IMR-90 (cell line): ENCODE results near the gene ROCK1. TPM values are rescaled to one million over a fixed set of nuclear protein-coding genes. Genes with fewer than 3 reads are reported as not detected.
A peak's percentile ranks its signal among the peaks of the same experiment; 100 is the strongest.

ENCODE experiments used
- ATAC-seq: fragments of 200-7000 bp; cut with Tn5 transposase; 2 replicates; pipeline ENCODE4 v1.9.1; 2020; ENCODE audit warnings: low read depth, mild to moderate bottlenecking, moderate library complexity
- BruUV-seq: library from RNA; stranded (reverse); fragments of 400-500 nt; replicated peaks from 2 replicates; lab custom pipeline; 2021; lab: Mats Ljungman, UMichigan
- CTCF ChIA-PET: fragments of 300-600 bp; formaldehyde crosslinking; extraction: SDS; loops from one replicate; lab custom pipeline; 2021; ENCODE audit warnings: antibody characterized with exemption; lab: Yijun Ruan, JAX
- POLR2A ChIA-PET: fragments of 300-600 bp; sonication (Branson Sonifier 250); formaldehyde crosslinking; loops from one replicate; lab custom pipeline; 2022; ENCODE audit warnings: antibody characterized with exemption; ENCODE audit not compliant: unreplicated experiment; lab: Charles Lee
- DNase-seq: peaks from one replicate; pipeline ENCODE4 v3.0.0; 2013
- H2AFZ ChIP-seq: replicated peaks from 2 replicates; pipeline ENCODE3; 2013; ENCODE audit warnings: low read length, mild to moderate bottlenecking; ENCODE audit not compliant: poor library complexity
- H2AK5ac ChIP-seq: 2 replicates; pipeline ENCODE4 v1.6.1; 2013; ENCODE audit warnings: low read depth, low read length, inconsistent platforms
- H2AK9ac ChIP-seq: replicated peaks from 2 replicates; pipeline ENCODE3; 2013; ENCODE audit warnings: mild to moderate bottlenecking, low read depth, low read length, moderate library complexity; ENCODE audit not compliant: poor library complexity
- H2BK120ac ChIP-seq: 2 replicates; pipeline ENCODE4 v1.6.1; 2013; ENCODE audit warnings: low read depth, low read length, inconsistent platforms
- H2BK15ac ChIP-seq: 3 replicates; pipeline ENCODE4 v1.6.1; 2013; ENCODE audit warnings: low read depth, low read length, inconsistent platforms
- H2BK20ac ChIP-seq: 2 replicates; pipeline ENCODE4 v1.6.1; 2013; ENCODE audit warnings: low read depth, mild to moderate bottlenecking, inconsistent platforms, low read length, moderate library complexity
- H2BK5ac ChIP-seq: 2 replicates; pipeline ENCODE4 v1.6.1; 2013; ENCODE audit warnings: mild to moderate bottlenecking, low read depth, low read length, inconsistent platforms; ENCODE audit not compliant: poor library complexity, severe bottlenecking
- H3K14ac ChIP-seq: replicated peaks from 2 replicates; pipeline ENCODE4 v1.6.1; 2013; ENCODE audit warnings: low read depth, low read length, inconsistent platforms
- H3K18ac ChIP-seq: 2 replicates; pipeline ENCODE4 v1.6.1; 2013; ENCODE audit warnings: low read depth, low read length, control low read depth
- H3K23ac ChIP-seq: 2 replicates; pipeline ENCODE4 v1.6.1; 2013; ENCODE audit warnings: low read depth, low read length, inconsistent platforms
- H3K27ac ChIP-seq: 2 replicates; pipeline ENCODE4 v1.5.1; 2013; ENCODE audit warnings: mild to moderate bottlenecking, control low read depth, low read length; ENCODE audit not compliant: insufficient read depth
- H3K27me3 ChIP-seq: 2 replicates; pipeline ENCODE4 v1.6.1; 2013; ENCODE audit warnings: low read length; ENCODE audit not compliant: control insufficient read depth, insufficient read depth
- H3K36me3 ChIP-seq: 2 replicates; pipeline ENCODE4 v1.6.1; 2013; ENCODE audit warnings: low read length, mixed read lengths; ENCODE audit not compliant: control insufficient read depth, insufficient read depth
- H3K4ac ChIP-seq: 2 replicates; pipeline ENCODE4 v1.6.1; 2013; ENCODE audit warnings: low read depth, low read length, inconsistent platforms
- H3K4me1 ChIP-seq: 2 replicates; pipeline ENCODE4 v1.6.1; 2013; ENCODE audit warnings: low read length, mixed read lengths; ENCODE audit not compliant: control insufficient read depth, insufficient read depth
- H3K4me2 ChIP-seq: 2 replicates; pipeline ENCODE4 v1.6.1; 2013; ENCODE audit warnings: low read depth, mild to moderate bottlenecking, control low read depth, low read length, moderate library complexity
- H3K4me3 ChIP-seq: 2 replicates; pipeline ENCODE4 v1.5.1; 2013; ENCODE audit warnings: low read depth, mild to moderate bottlenecking, control low read depth, low read length, moderate library complexity; ENCODE audit not compliant: insufficient read depth
- H3K56ac ChIP-seq: 2 replicates; pipeline ENCODE4 v1.6.1; 2013; ENCODE audit warnings: low read length, inconsistent platforms; ENCODE audit not compliant: insufficient read depth; ENCODE audit errors: extremely low read depth
- H3K79me1 ChIP-seq, 2 experiments: 2 replicates each; pipeline ENCODE4 v1.6.1; 2013; ENCODE audit warnings: low read length in 2 of 2, inconsistent platforms in 1 of 2, low read depth in 1 of 2
- H3K9ac ChIP-seq: 2 replicates; pipeline ENCODE4 v1.6.1; 2013; ENCODE audit warnings: low read depth, low read length, control low read depth
- H3K9me1 ChIP-seq: 2 replicates; pipeline ENCODE4 v1.6.1; 2013; ENCODE audit warnings: low read length, inconsistent platforms; ENCODE audit not compliant: insufficient read depth
- H3K9me3 ChIP-seq: 2 replicates; pipeline ENCODE4 v1.6.1; 2013; ENCODE audit warnings: low read length; ENCODE audit not compliant: control insufficient read depth, insufficient read depth
- H4K20me1 ChIP-seq: 2 replicates; pipeline ENCODE4 v1.6.1; 2013; ENCODE audit warnings: low read length, inconsistent platforms; ENCODE audit not compliant: insufficient read depth
- H4K5ac ChIP-seq: 2 replicates; pipeline ENCODE4 v1.6.1; 2013; ENCODE audit warnings: mild to moderate bottlenecking, low read depth, low read length, control low read depth
- H4K8ac ChIP-seq, 2 experiments: 2 replicates each; pipeline ENCODE4 v1.6.1; 2013; ENCODE audit warnings: low read depth in 2 of 2, low read length in 2 of 2, control low read depth in 1 of 2, inconsistent platforms in 1 of 2
- H4K91ac ChIP-seq: 2 replicates; pipeline ENCODE4 v1.6.1; 2013; ENCODE audit warnings: low read depth, low read length, inconsistent platforms; ENCODE audit not compliant: insufficient read depth
- CEBPB ChIP-seq: IDR thresholded peaks from 2 replicates; pipeline ENCODE4 v1.6.1; 2012; ENCODE audit warnings: low read depth, low read length, improper control_type of control experiment
- dilution Hi-C: fragments of 300-500 bp; cut with HindIII; formaldehyde crosslinking; loops from one replicate; pipeline ENCODE4 v1.14.3; 2018; ENCODE audit warnings: low sequenced_read_pairs; ENCODE audit not compliant: unreplicated experiment
- in situ Hi-C: fragments of 300-500 bp; cut with MboI; formaldehyde crosslinking; loops from 3 replicates; pipeline ENCODE4 v1.14.3; 2019; ENCODE audit warnings: low sequenced_read_pairs, inconsistent platforms, mixed read lengths
- intact Hi-C: fragments of 100-400 bp; cut with micrococcal nuclease; formaldehyde crosslinking; loops from 2 replicates; pipeline ENCODE4 v1.10.0; 2022
- polyA plus RNA-seq, 3 experiments: library from polyadenylated mRNA; depleted of rRNA; stranded (reverse); fragments of >200 nt; gene quantifications; 2 replicates each; pipeline ENCODE4 v1.2.3, GENCODE V29; 2012; ENCODE audit warnings: low replicate concordance in 1 of 3
- total RNA-seq: library from RNA; depleted of rRNA; stranded (reverse); fragments of >200 nt; gene quantifications from 2 replicates; pipeline ENCODE4 v1.2.3, GENCODE V29; 2012
- TF ChIP-seq, protein P1 (sequence below): conservative IDR thresholded peaks from 2 replicates; pipeline ENCODE4 v1.5.1; 2012; ENCODE audit warnings: mild to moderate bottlenecking, low read depth, low read length, improper control_type of control experiment

Gene ROCK1
- total and polyA plus RNA-seq, 2 of the 4 experiments (the other 2 are of a cell fraction): 9.9 to 17.0 TPM

DNA sequence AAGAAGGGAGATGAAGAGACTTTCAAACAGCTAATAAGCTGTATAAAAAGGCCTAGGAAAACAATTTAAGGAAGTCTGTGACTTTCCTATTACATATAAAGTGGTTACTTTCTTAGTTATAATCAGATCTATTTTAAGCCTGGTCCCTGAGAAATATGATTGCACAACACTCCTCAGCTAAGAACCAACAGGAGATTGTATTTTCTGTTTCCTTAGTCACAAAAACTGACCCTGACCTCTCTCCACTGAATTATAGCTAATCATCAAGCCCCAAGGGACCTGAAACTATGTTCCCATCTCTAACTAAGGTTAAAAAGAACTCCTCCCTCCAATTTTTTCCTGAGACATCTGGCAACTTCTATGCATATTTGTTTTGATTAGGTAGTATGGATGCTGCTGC lies 106.9 kb downstream of the ROCK1 start:
- Histone ChIP-seq H3K9ac (no peak overlapping the region), H2BK15ac (no peak overlapping the region), H4K91ac (no peak overlapping the region), H2AFZ (no peak overlapping the region), H3K9me3 (no peaks in the 10 kb centered on the region), H3K36me3 (peaks cover 23% of the 10 kb centered on the region), H3K14ac (no peak overlapping the region), H3K4ac (no peak overlapping the region), H2AK5ac (no peak overlapping the region), H3K18ac (no peak overlapping the region), H3K4me1 (no peaks in the 10 kb centered on the region; the same call in 1 of the 2 replicates), H2BK120ac (no peak overlapping the region), H3K4me2 (no peak overlapping the region; the same call in 1 of the 2 replicates), H3K4me3 (no peak overlapping the region), H2BK20ac (no peak overlapping the region), H3K27ac (no peak overlapping the region), H3K79me1 (peaks cover 9 to 21% of the 10 kb centered on the region in 2 experiments), H3K23ac (no peak overlapping the region), H3K56ac (no peak overlapping the region), H2AK9ac (no peak overlapping the region), H4K5ac (no peak overlapping the region), H4K20me1 (peaks cover 8% of the 10 kb centered on the region; the same call in 1 of the 2 replicates), H3K9me1 (0 out of 2 replicates have a peak, but pooled peaks cover 2% of the 10 kb centered on the region), H2BK5ac (peak overlapping the region; percentile 50), H3K27me3 (no peaks in the 10 kb centered on the region), H4K8ac (no peak overlapping the region)
- intact Hi-C loops: loop anchor here (5.0 kb wide), 2 partner anchors 38 to 108 kb away; partner anchors contain the start of gene ROCK1
- in situ Hi-C loops: no loop called here
- no TSS peak for BruUV-seq
- POLR2A ChIA-PET: no interaction called here
- dilution Hi-C loops: no loop called here
- CTCF ChIA-PET: no interaction called here
- peak; percentile 86 for DNase-seq
- TF ChIP-seq, protein P1, sequence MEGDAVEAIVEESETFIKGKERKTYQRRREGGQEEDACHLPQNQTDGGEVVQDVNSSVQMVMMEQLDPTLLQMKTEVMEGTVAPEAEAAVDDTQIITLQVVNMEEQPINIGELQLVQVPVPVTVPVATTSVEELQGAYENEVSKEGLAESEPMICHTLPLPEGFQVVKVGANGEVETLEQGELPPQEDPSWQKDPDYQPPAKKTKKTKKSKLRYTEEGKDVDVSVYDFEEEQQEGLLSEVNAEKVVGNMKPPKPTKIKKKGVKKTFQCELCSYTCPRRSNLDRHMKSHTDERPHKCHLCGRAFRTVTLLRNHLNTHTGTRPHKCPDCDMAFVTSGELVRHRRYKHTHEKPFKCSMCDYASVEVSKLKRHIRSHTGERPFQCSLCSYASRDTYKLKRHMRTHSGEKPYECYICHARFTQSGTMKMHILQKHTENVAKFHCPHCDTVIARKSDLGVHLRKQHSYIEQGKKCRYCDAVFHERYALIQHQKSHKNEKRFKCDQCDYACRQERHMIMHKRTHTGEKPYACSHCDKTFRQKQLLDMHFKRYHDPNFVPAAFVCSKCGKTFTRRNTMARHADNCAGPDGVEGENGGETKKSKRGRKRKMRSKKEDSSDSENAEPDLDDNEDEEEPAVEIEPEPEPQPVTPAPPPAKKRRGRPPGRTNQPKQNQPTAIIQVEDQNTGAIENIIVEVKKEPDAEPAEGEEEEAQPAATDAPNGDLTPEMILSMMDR: no peak
- peak; percentile 99 for TF ChIP-seq CEBPB
- peak; percentile 82 for ATAC-seq
